ENCODE results near the gene NTM. TPM values are rescaled to one million over a fixed set of nuclear protein-coding genes. Genes with fewer than 3 reads are reported as not detected.

NTM gene
- polyA plus RNA-seq, 1 donor, result 44.4 TPM

DNA sequence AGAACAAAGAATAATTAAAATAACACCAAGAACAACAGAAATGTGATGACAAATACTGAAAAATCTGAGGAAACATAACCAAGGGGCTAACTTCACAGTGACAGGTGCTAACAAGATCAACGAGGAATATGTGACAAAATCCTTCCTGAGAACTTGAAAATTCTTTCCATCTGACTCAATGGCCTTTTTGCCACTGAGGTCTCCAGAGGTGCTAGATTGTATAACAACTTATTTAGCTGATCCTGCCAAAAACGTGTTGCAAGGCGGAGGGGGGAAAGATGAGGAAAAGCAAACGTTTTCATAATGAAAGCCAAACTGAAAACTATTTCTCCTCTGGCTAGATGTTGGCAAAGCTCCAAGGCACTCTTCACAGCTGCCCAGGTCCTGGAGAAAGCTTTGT lies 364.5 kb downstream of the NTM start:
- DNase-seq, result no peak

DNA sequence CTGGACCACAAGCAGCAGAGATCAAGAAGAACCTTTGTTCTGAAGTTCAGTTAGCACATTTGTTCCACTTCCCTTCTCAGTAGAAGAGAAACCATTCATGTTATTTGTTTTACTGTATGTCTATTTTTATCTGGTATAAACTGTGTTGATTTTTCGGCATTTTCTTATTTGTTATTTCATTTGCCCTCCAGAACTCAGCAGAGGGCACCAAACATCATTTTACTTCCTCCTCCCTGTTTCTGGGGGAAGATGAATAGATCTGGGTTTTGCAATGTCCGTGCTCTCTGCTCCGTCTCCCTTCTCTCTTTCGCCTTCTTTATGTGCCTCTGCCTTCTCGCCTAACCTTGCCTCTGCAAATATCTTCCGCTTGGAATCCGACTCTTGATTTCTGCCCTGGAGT lies 366.9 kb downstream of the NTM start:
- no peak for DNase-seq

DNA sequence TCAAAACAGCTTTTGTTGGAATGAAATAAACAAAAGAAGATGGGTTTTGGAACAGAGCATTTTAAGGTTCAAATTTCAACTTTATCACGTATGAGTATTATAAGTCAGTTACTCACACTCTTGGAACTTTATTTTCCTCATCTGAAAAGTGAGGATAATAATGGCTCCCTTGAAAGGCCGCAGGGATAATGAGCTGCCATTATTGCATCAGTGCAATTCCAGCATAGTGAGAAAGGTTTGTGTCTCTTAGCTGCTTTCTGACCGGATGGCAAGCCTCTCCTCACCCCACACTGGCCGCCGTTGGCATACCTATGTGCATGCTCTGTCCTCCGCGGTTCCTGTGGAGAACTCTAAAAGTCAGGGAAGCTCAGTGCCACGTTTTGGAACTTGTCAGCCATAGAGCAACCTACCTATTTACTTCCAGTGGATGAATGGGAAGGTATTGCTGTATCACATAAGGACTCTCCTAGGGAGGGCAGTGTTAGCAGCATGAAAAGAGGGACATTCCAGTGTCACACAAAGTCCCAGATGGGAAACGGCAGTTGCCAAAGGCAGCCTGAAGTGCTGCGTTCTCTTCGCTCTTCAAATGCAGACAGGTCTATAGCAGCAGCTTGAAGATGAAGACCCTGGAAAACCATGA lies 368.9 kb downstream of the NTM start:
- DNase-seq, result no peak

DNA sequence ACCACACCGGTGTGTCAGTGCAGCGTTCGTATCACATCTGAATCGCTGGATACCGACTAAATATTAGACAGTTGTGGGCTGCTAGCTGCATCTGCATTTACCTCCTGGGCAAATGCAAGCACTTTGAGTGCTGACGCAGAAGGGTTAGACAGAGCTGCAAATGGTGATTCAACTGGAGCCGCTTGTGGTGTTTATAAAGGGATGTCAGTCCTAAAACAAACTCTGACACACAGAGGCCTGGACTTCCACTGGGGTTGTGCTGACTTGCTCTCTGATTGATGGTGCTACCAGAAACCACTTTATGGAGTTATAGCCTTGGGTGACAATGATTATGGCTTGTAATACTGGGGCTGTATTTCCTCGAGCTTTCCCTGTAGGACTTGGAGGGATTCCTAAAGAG lies 374.4 kb downstream of the NTM start:
- DNase-seq, result no peak

DNA sequence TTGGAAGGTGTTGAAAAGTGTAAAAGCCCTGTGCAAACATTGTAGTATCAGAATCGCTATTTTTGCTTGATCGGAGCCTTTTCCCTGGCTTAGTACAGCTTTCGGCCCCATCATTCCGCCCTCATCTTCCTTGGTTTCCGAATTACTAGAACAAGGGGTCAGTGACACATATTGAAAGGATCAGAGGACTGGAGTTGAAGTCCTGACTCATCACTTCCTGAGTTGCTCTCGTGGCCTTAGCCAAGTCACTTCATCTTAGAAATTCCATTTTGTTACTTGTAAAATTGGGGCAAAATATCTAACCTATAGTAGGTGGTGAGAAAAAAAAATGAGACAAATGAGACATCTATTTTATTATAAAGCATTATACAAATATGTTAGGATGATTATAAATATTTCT lies 375.0 kb downstream of the NTM start:
- DNase-seq, result no peak

DNA sequence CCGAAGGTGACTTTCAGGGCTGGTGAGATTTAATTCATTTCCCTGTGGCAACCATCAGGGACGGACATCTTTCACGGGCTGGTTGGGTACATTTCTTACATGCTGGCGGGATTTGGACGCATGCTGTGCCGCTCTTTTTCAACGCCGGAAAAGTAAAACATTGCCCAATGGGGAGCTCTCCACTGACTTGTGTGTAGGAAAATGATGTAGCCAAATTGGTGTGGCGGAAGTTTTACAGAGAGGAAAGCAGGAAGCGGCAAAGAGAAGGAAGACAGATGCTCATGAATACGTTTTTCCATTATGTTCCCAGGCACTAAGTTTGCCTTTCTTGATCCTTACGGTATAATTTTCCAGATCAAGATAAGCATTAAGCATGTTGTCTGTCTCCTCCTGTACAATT lies 375.8 kb downstream of the NTM start:
- DNase-seq, result no peak

DNA sequence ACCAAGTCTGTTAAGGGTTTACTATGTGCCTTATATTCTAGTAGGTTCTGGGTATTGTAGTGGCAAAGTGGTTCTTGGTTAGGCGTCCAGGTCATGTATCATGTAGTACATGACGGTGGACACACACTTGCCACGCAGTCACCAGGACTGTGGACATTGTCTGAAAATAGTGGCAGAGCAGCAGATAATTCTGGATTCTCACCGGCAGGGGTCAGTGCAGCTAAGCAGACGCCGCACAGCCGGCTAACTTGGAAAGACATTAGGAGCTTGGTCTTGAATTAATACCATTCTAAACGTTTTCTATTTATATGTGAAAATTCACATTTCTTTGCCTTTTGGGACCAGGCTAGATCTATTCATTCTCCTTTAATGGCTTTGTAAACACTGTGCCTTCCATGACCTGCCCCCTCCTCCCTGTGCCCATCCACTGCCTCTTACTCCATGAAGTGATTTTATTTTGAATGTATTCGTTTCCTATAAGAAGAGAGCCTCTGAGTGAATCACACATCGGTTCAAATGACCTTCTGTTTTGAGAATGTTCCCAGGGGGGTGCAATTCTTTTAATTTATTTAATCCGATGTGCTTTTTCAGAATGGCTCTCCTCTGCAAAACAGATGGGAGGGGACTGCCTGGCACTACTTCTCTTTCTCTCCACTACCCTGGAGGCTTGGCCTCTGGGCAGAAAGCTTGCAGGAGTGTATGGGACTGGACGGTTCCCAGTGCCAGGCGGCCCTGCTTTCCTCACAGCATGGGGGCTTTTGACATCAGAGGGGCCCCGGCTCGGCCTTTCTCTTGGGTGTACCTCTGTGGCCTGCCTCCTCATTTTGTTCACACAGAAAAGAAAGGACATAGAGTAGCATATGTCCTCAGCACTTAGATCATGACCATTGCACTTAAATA lies 378.0 kb downstream of the NTM start:
- peak; percentile 63 for DNase-seq

DNA sequence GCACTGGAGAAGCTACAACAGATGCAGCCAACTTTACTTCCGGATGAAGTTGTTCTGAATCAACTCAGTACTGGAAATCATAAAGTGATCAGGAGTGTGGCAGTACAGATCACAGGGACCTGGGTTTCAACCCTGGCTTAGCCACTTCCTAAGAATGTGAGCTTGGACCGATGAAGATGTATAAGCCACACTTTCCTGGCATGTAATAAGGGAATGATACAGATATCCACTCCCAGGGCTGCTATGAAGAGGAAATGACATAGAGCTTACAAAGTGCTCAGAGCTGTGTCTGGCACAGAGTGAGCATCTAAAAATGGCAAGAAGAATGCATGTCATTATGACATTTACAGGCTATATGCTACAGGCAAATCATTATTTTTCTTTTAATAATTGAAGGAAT lies 378.7 kb downstream of the NTM start:
- DNase-seq, result no peak

DNA sequence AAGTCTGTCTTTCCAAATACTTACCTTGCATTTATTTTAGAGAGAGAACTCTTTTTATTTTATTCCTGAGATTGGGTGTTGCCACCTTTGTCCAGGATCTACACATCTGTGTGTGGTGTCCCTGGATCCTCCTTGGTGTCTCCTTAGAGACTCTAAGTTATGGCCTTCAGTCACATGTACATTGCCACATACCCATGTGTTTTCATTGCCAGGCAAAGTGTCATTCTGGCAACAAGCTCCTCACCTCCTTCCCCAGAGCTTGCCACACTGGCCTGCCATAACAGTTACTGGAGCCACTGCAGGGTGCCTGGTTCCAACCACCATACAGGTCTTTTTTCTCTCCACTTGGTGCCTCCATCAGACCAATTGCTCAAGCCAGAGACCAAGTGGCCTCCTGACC lies 379.7 kb downstream of the NTM start:
- DNase-seq, result no peak

DNA sequence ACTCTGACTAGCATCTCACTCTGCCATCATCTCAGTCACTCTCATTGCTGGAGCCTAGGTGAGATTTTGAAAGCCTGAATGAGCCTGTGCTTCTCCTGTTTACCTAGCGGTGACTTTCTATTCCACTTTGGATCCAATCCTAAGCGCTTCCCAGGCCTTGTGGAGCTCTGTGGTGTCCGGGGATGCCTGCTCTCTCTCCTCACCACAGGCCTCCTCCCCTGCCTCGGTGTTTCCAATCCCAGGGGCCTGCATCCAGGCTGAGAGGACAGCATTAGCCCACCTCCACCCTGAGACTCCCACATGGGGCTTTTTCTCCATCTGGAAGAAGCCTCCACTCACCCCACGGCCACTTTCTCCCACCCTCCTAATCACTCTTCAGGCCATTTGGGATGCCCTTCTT lies 380.3 kb downstream of the NTM start:
- DNase-seq, result no peak

DNA sequence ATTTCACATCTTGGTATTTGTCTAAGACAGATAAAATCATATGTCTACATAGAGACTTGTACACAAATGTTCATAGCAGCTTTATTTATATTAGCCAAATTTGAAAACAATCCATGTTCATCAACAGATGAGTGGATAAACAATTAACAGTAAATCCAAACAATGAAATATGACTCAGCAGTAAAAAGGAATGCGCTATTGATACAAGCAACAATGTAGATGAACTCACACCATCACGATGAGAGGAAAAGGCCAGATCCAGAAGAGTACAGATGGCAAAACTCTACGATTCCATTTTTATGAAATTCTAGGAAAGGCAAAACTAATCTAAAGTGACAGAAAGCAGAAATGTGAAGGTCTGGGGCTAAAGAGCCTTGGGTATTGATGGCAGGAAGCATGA lies 384.3 kb downstream of the NTM start:
- no peak for DNase-seq

DNA sequence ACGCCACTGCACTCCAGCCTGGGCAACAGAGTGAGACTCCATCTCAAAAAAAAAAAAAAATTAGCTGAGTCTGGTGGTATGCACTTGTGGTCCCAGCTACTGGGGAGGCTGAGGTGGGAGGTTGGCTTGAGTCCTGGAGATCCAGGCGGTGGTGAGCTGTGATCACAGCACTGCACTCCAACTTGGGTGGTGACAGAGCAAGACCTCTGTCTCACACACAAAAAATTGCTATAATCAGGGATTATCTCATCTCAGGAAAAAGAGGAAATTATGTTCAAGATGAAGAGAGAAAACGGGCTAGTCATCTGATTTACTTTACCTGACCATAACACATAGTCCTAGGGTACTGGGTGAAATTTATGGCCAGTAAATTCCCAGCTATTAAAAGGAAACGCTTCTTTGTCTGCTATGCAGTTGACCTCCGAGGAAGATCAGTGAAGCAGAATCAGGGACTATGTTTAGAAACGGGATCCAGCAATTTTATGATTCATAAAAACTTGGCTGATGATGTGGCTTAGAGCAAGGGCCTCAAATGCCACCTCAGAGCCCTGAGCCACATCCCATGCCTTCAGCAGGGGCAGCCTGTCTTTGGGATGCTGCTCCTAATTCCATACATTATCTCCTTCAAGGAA lies 386.2 kb downstream of the NTM start:
- DNase-seq, result no peak

DNA sequence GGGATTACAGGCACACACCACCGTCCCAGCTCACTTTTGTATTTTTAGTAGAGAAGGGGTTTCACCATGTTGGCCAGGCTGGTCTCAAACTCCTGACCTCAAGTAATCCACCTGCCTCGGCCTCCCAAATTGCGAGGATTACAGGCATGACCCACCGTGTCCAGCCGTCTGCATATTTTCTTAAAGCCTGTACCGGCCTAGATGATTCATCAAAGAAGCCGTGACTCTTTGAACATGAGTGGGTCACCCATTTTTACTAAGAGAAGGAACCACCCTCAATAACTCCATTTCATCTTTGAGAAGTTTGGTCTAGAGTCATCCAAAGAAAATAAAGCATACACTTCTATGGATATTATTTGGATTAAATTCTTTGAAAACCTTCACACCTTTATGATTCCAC lies 388.3 kb downstream of the NTM start:
- no peak for DNase-seq

DNA sequence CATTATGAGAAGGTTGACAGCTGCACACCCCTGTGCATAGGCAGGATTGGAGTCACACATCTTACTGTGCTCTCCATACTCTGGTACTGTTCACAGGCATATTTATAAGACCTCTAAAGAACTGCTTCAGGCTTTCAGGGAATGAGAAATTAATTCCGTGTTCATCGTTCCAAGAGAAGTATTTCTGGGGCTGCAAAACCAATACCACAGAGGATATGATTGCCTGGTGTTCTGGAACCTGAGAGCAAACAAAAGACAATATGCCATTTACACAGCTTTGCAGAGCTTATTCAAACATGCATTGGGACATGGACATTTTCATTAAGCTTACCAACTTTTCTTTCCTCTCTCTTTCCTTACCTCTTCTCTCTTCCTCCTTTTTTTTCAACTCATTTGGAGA lies 388.7 kb downstream of the NTM start:
- DNase-seq, result no peak

DNA sequence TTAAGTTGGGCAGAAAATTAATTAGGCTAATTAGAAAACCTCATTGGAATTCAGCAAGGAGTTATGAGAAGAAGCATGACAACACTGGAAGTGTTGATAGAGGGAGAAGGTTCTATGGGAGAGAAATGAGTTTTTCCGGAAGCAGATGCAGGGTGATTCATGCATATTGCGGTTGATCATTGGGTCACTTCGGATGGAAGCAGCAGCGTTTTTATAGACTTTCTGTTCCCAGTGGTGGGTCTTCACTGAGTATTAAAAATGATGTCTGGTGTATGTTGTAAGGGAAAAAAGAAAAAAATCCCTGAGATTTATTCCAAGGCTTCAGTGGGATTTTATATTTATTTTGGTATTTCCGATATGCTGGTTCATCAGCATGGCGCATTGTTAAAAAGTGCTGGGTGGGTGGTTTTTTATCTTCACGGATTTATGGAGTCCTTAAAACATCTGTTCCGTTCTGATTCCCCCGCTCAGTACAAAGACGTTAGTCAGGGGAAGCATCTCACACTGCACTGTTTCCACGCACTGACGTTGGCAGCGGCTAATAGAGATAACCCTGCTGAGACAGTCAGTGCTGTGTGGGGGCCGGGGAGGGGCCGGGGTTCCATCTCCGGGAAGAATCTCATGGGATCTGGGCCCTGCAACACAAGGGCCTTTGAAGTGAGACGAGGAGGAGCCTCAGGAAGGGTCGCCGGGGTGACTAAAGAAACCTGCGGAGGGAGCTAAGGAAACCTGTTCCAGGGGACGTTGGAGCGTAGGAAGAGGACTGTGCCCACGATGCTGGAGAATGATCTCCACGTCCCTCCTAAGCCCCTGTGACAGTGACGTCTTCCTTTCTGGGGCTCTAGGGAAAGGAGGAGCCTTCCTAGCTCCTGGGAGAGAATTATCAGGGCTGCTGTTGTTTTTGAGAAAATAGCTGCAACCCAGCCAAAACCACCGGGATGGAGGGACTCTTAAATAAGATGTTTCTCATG lies 390.0 kb downstream of the NTM start:
- peak; percentile 35 for DNase-seq

DNA sequence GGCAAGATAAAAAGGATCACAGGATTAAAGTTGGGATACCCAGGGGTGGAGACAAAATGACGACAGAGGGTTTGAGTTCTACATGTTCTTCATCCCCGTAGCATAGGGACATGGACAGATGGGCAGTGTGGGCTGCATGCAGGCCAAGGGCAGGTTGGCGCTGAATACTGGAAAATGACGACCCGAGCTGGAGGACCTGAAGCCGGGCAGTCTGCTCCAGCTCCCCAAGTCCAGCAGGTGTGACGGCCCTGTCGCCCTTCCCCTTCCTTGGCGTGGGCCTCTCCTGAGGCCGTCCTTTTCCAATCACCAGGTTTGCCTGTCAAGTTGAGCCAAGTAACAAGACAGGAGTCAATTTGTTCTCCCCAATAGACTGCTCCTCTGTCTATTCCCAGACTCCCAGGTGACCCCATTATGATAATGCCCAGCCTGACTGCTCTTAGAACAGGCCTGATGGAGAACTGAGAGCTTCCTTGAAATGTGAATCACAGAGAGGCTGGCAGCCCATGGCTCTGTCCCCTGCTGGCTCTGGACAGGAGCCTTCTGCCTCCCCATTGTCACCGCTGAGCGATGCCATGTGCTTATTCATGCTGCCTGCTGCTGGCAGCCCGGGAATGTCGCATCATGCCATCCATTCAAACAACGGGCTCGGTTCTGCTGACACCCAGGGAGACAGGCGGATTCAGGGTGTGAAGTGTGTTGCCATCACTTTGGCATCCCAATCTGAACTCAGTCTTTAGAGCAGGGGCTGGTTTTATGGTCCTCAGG lies 392.1 kb downstream of the NTM start:
- no peak for DNase-seq

DNA sequence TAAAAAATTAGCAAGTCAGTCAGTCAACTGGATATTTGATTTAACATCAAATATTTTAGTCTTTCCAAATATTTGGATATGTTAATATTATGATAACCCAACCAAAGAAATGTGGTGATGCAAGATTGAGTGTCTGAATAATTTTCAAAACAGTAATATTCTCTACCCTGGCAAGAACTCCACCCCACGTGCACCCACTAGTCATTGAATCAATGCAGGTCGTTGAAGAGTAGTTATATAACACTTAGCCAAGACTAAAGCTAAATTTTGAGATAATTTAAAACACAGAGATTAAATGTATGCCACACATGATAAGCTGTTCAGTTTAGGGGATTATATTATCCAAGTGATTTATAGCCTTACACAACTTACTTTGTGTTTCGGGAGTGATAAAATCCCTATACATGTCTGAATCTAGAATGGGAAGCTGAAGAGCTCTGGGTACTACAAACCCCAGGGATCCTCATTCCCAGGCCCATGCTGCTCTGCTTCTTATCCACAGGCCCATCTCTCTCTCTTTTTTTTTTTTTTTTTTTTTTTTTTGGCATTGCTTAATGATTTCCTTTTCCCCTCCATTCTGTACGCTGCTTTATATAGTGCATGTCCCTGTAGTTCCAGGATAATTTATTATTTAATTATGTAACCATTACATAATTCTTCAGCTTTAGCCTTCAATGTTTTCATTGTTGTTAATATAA lies 392.9 kb downstream of the NTM start:
- no peak for DNase-seq

DNA sequence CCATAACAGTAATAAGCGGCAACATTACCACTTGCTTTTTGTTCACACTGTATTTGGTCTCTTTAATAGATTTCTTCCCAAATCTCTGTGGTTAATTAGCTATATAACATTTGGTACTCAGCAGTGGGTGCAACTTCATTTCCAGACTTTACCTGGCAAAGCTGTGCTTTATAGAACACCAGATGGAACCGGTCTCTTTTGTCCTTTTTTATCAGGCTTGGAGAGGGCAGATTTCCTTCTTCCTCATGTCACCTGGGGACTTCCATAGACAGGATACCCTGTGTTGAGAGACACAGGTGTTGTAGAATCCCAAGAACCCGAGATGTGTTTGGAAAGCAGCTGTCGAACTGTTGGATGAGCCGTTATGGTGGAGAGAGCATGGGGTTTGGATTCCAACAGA lies 393.7 kb downstream of the NTM start:
- DNase-seq, result no peak

DNA sequence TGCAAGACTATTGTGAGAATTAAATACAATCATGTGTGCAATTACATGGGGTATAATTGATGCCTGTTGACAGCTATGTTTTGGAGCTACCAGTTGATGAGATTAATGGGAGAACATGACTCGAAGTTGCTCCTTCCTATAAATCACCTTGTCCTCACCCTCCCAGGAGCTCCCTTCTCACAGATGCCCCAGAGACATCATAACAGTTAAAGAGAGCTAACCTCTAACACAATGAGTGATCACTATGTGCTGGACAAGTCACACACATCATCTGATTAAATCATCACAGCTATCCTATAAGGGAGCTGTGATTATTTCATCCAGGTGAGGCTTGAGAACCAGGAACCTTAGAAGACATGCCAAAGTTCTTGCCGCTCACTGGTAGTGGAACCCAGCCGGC lies 394.2 kb downstream of the NTM start:
- no peak for DNase-seq

DNA sequence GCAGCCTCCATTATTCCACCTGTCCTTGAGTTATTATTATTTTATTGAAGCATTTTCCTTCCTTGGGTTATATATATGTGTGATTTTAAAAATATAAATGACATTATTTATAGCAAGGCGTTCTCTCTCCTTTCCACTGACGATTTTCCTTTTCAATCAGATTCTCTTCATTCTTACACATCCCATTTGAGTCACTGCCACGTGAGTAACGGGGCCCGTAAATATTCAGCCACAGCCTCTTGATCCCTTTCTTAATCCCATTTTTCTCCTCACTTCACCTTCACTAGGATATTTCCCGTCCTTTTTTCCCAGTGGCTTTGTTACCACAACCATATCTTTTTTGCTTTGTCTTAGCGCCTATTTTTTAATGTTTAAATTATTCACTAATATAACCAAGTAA lies 396.2 kb downstream of the NTM start:
- no peak for DNase-seq

DNA sequence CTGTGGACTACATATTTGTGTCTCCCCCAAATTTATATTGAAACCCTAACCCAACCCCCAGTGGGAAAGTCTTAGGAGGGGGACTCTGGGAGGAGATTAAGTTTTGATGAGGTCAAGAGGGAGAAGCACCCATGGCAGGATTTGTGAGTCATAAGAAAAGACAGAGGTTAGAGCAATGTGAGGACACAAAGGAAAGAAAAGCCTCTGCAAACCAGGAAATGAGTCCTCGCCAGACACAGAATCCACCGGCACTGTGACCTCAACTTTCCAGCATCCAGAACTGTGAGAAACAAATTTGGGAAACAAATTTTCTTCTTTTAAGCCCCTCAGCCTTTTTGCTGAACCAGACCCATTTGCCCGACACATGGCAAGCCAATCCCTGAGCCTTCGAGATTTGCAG lies 397.0 kb downstream of the NTM start:
- DNase-seq, result no peak
